B cell (primary cell): ENCODE measurements around the gene TGFBR3. TPM values are rescaled to one million over a fixed set of nuclear protein-coding genes. Genes with fewer than 3 reads are reported as not detected.

Experiments
- ATAC-seq: fragments of 200-7000 bp; cut with Tn5 transposase; one replicate; pipeline ENCODE4 v1.10.0; 2021; ENCODE audit warnings: low read depth, mild to moderate bottlenecking, moderate number of reproducible peaks, moderate library complexity
- CTCF ChIA-PET: fragments of 350-600 bp; sonication (Branson Sonifier 250); formaldehyde crosslinking; loops from one replicate; lab custom pipeline; 2021; ENCODE audit warnings: antibody characterized with exemption, inconsistent platforms; lab: Charles Lee
- POLR2A ChIA-PET: fragments of 350-600 bp; sonication (Branson Sonifier 250); formaldehyde crosslinking; loops from one replicate; lab custom pipeline; 2021; ENCODE audit warnings: antibody characterized with exemption; lab: Charles Lee
- DNase-seq: peaks from one replicate; pipeline ENCODE4 v3.0.0; 2013
- H2AFZ ChIP-seq: 2 replicates; pipeline ENCODE4 v1.6.1; 2012; ENCODE audit warnings: mild to moderate bottlenecking, low read depth, low read length; ENCODE audit not compliant: insufficient read depth, poor library complexity, severe bottlenecking
- H3K27ac ChIP-seq, 2 donors: 1 replicate in 1 of 2; 2 replicates in 1 of 2; pipeline ENCODE4 v1.5.1; 2012 to 2013; ENCODE audit warnings: low read length in 2 of 2, mild to moderate bottlenecking in 2 of 2, moderate library complexity in 1 of 2
- H3K27me3 ChIP-seq, 4 experiments: fragments of 200-600 bp in 1 of 4; sonication (generic) in 1 of 4; replicated peaks in 1 of 4; 1 replicate in 2 of 4; 2 replicates in 2 of 4; pipeline versions ENCODE4 v1.6.1 to v1.7.0; 2013 to 2016; ENCODE audit warnings: low read length in 3 of 4, mild to moderate bottlenecking in 2 of 4, mixed read lengths in 1 of 4, moderate library complexity in 1 of 4; ENCODE audit not compliant: insufficient read depth in 4 of 4, control insufficient read depth in 3 of 4; ENCODE audit errors: control extremely low read depth in 1 of 4
- H3K36me3 ChIP-seq, 2 experiments: replicated peaks in 1 of 2; 1 replicate in 1 of 2; 2 replicates in 1 of 2; pipeline versions ENCODE4 v1.6.1 to v1.7.1; 2013; ENCODE audit warnings: low read length in 1 of 2; ENCODE audit not compliant: insufficient read depth in 2 of 2, control insufficient read depth in 1 of 2; ENCODE audit errors: control extremely low read depth in 1 of 2, extremely low read depth in 1 of 2
- H3K4me1 ChIP-seq, 2 donors: fragments of 200-600 bp in 1 of 2; sonication (generic) in 1 of 2; 1 replicate in 1 of 2; 2 replicates in 1 of 2; pipeline versions ENCODE4 v1.5.1 to v1.6.1; 2013 to 2017; ENCODE audit warnings: low read length in 2 of 2; ENCODE audit not compliant: control insufficient read depth in 2 of 2, insufficient read depth in 2 of 2
- H3K4me2 ChIP-seq: replicated peaks from 2 replicates; pipeline ENCODE3; 2012; ENCODE audit warnings: mild to moderate bottlenecking, low read depth, low read length; ENCODE audit not compliant: poor library complexity, severe bottlenecking
- H3K4me3 ChIP-seq, 5 experiments: fragments of 200-600 bp in 1 of 5; sonication (generic) in 1 of 5; 1 replicate in 3 of 5; 2 replicates in 2 of 5; pipeline versions ENCODE4 v1.5.1 to v1.7.0; 2011 to 2016; ENCODE audit warnings: low read length in 4 of 5, mild to moderate bottlenecking in 4 of 5, low read depth in 2 of 5, control low read depth in 1 of 5, moderate library complexity in 1 of 5; ENCODE audit not compliant: insufficient read depth in 1 of 5; ENCODE audit errors: control extremely low read depth in 1 of 5, extremely low read depth in 1 of 5
- H3K79me2 ChIP-seq: fragments of 200-600 bp; sonication (generic); one replicate; pipeline ENCODE4 v1.6.0; 2016; ENCODE audit warnings: low read length; ENCODE audit not compliant: control insufficient read depth, insufficient read depth
- H3K9ac ChIP-seq: fragments of 200-600 bp; sonication (generic); 2 replicates; pipeline ENCODE4 v1.6.1; 2017; ENCODE audit warnings: mild to moderate bottlenecking, low read length, moderate library complexity
- H3K9me3 ChIP-seq, 3 donors: one replicate each; pipeline versions ENCODE4 v1.6.1 to v1.7.1; 2013; ENCODE audit warnings: low read length in 2 of 3; ENCODE audit not compliant: control insufficient read depth in 2 of 3, insufficient read depth in 1 of 3; ENCODE audit errors: control extremely low read depth in 1 of 3
- H4K20me1 ChIP-seq: 2 replicates; pipeline ENCODE4 v1.6.0; 2012; ENCODE audit warnings: mild to moderate bottlenecking, low read length; ENCODE audit not compliant: insufficient read depth, control insufficient read depth, poor library complexity, severe bottlenecking
- H3K27ac Mint-ChIP-seq: one replicate; pipeline ENCODE4 v1.8.0; 2021; ENCODE audit warnings: mixed read lengths
- H3K27me3 Mint-ChIP-seq: one replicate; pipeline ENCODE4 v1.8.0; 2021; ENCODE audit warnings: mixed read lengths
- H3K4me1 Mint-ChIP-seq: one replicate; pipeline ENCODE4 v1.8.0; 2021; ENCODE audit warnings: mixed read lengths
- H3K4me3 Mint-ChIP-seq: one replicate; pipeline ENCODE4 v1.8.0; 2021; ENCODE audit warnings: mixed read lengths
- H3K9me3 Mint-ChIP-seq: one replicate; pipeline ENCODE4 v1.8.0; 2022; ENCODE audit warnings: mixed read lengths; ENCODE audit not compliant: insufficient read depth
- EZH2 ChIP-seq: IDR thresholded peaks from 2 replicates; pipeline ENCODE4 v1.6.1; 2012; ENCODE audit warnings: borderline replicate concordance, low read depth, mild to moderate bottlenecking, moderate library complexity, low read length; ENCODE audit not compliant: insufficient read depth, poor library complexity, severe bottlenecking
- WGBS: methylation state at CpG from one replicate; pipeline ENCODE4 v1.1.5; 2013; ENCODE audit warnings: missing lambda C conversion rate; ENCODE audit not compliant: insufficient coverage; 5-methylcytosine and 5-hydroxymethylcytosine counted together
- intact Hi-C: fragments of 100-400 bp; cut with micrococcal nuclease; formaldehyde crosslinking; loops from one replicate; pipeline ENCODE4 v1.10.0; 2022
- polyA plus RNA-seq: library from polyadenylated mRNA; depleted of rRNA; stranded (reverse); fragments of >200 nt; gene quantifications from 2 replicates; pipeline ENCODE4 v1.2.3, GENCODE V29; 2012
- total RNA-seq, 2 donors: library from RNA; stranded (reverse); fragments of 120-200 nt in 1 of 2; gene quantifications; 1 replicate in 1 of 2; 2 replicates in 1 of 2; pipeline versions ENCODE4 v1.2.3 to v1.2.4, GENCODE V29; 2013 to 2022
- TF ChIP-seq, protein P1 (sequence below): fragments of 200-600 bp; IDR thresholded peaks from one replicate; pipeline ENCODE4 v1.8.0; 2022; ENCODE audit warnings: antibody characterized with exemption, mild to moderate bottlenecking

The TGFBR3 gene
- total and polyA plus RNA-seq, 2 donors (not counting 1 experiment from before 2014, with no cell fraction given) = 0.10 to 0.12 TPM

GRCh38 chr1:91876781-91877573 lies 9.0 kb downstream of the TGFBR3 start:
- H3K27me3 Mint-ChIP-seq = peaks cover 42% of the 10 kb centered on the region
- CTCF ChIA-PET = no interaction called here
- H3K27ac ChIP-seq = no peak overlapping the region
- no peaks in the 10 kb centered on the region for H3K9me3 ChIP-seq
- no peak overlapping the region for H3K27ac Mint-ChIP-seq
- H3K9me3 Mint-ChIP-seq = no peaks in the 10 kb centered on the region
- TF ChIP-seq, protein P1, sequence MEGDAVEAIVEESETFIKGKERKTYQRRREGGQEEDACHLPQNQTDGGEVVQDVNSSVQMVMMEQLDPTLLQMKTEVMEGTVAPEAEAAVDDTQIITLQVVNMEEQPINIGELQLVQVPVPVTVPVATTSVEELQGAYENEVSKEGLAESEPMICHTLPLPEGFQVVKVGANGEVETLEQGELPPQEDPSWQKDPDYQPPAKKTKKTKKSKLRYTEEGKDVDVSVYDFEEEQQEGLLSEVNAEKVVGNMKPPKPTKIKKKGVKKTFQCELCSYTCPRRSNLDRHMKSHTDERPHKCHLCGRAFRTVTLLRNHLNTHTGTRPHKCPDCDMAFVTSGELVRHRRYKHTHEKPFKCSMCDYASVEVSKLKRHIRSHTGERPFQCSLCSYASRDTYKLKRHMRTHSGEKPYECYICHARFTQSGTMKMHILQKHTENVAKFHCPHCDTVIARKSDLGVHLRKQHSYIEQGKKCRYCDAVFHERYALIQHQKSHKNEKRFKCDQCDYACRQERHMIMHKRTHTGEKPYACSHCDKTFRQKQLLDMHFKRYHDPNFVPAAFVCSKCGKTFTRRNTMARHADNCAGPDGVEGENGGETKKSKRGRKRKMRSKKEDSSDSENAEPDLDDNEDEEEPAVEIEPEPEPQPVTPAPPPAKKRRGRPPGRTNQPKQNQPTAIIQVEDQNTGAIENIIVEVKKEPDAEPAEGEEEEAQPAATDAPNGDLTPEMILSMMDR = no peak
- no peak for TF ChIP-seq EZH2
- ATAC-seq (no peak), DNase-seq (no peak)
- H3K36me3 ChIP-seq = no peaks in the 10 kb centered on the region
- H3K4me3 ChIP-seq = no peak overlapping the region
- POLR2A ChIA-PET = no interaction called here
- H3K4me3 Mint-ChIP-seq = no peak overlapping the region
- intact Hi-C loops = no loop called here
- H3K4me1 Mint-ChIP-seq = no peaks in the 10 kb centered on the region
- H3K27me3 ChIP-seq = no peaks in the 10 kb centered on the region
- H3K79me2 ChIP-seq = no peaks in the 10 kb centered on the region
- no peak overlapping the region for H3K9ac ChIP-seq
- H2AFZ ChIP-seq = no peak overlapping the region
- no peaks in the 10 kb centered on the region for H4K20me1 ChIP-seq
- H3K4me2 ChIP-seq = no peak overlapping the region
- H3K4me1 ChIP-seq = no peaks in the 10 kb centered on the region
- WGBS = no CpG with 5 or more reads among the region's 2 CpGs

GRCh38 chr1:91876040-91876470 lies 9.9 kb downstream of the TGFBR3 start:
- Histone ChIP-seq H3K9ac (no peak overlapping the region), H3K4me1 (no peaks in the 10 kb centered on the region), H3K27me3 (no peaks in the 10 kb centered on the region), H3K4me3 (no peak overlapping the region), H3K36me3 (no peaks in the 10 kb centered on the region), H2AFZ (no peak overlapping the region), H4K20me1 (no peaks in the 10 kb centered on the region), H3K9me3 (no peaks in the 10 kb centered on the region), H3K4me2 (no peak overlapping the region), H3K27ac (no peak overlapping the region), H3K79me2 (no peaks in the 10 kb centered on the region)
- POLR2A ChIA-PET = no interaction called here
- Mint-ChIP-seq H3K4me3 (no peak overlapping the region), H3K4me1 (no peaks in the 10 kb centered on the region), H3K9me3 (no peaks in the 10 kb centered on the region), H3K27me3 (peaks cover 37% of the 10 kb centered on the region), H3K27ac (no peak overlapping the region)
- intact Hi-C loops = no loop called here
- DNase-seq (no peak), ATAC-seq (no peak)
- CTCF ChIA-PET = no interaction called here
- TF ChIP-seq EZH2 = no peak
- TF ChIP-seq, protein P1 = no peak
- 65% methylated on average over 2 of the region's 5 CpGs for WGBS
